HFFc6 (cell line): ENCODE measurements around the gene EFHC1. TPM values are rescaled to one million over a fixed set of nuclear protein-coding genes. Genes with fewer than 3 reads are reported as not detected.

Experiments used
- DNase-seq: peaks from one replicate; pipeline ENCODE4 v3.0.0-alpha.2; 2018
- H3K27ac Mint-ChIP-seq: 2 replicates; pipeline ENCODE4 v1.8.0; 2020; ENCODE audit warnings: mild to moderate bottlenecking, mixed read lengths
- H3K27me3 Mint-ChIP-seq: 2 replicates; pipeline ENCODE4 v1.8.0; 2021; ENCODE audit warnings: mild to moderate bottlenecking, moderate library complexity, mixed read lengths; ENCODE audit not compliant: insufficient read depth
- H3K36me3 Mint-ChIP-seq: 2 replicates; pipeline ENCODE4 v1.8.0; 2021; ENCODE audit warnings: low read depth, mixed read lengths
- H3K4me1 Mint-ChIP-seq: 2 replicates; pipeline ENCODE4 v1.8.0; 2020; ENCODE audit warnings: low read depth, mixed read lengths
- H3K4me3 Mint-ChIP-seq: 2 replicates; pipeline ENCODE4 v1.8.0; 2020; ENCODE audit warnings: mild to moderate bottlenecking, moderate library complexity, mixed read lengths
- H3K9me3 Mint-ChIP-seq: 2 replicates; pipeline ENCODE4 v1.8.0; 2020; ENCODE audit warnings: mild to moderate bottlenecking, mixed read lengths
- CTCF ChIP-seq: fragments of 200-600 bp; sonication (generic); IDR thresholded peaks from 2 replicates; pipeline ENCODE4 v1.5.0; 2021; ENCODE audit warnings: antibody characterized with exemption, mild to moderate bottlenecking
- total RNA-seq, 6 experiments: library from RNA; stranded (reverse); fragmentation: NEBNext Ultra II Directional; extraction: Animal tissue kit (Norgen Biotek cat#: 25700); gene quantifications; 2 replicates in 1 of 6; 3 replicates in 5 of 6; pipeline ENCODE4 v1.2.3, GENCODE V29; 2021

The EFHC1 gene
- total RNA-seq, 6 experiments from 2014 or later: 10.0 to 17.3 (median 13.8) TPM

- H3K36me3 Mint-ChIP-seq: peaks cover 42% of the 10 kb centered on the region
- DNase-seq: no peak
- H3K27me3 Mint-ChIP-seq: no peaks in the 10 kb centered on the region; the same call in 1 of the 2 replicates
- peak overlapping the region; percentile 89 for H3K27ac Mint-ChIP-seq
- peaks cover 100% of the 10 kb centered on the region for H3K4me1 Mint-ChIP-seq
- no peak for TF ChIP-seq CTCF
- peak overlapping the region; percentile 83 for H3K4me3 Mint-ChIP-seq
- no peaks in the 10 kb centered on the region for H3K9me3 Mint-ChIP-seq
These were observed 121.0 kb downstream of the EFHC1 start for GRCh38 chr6:52541135-52541534.

- DNase-seq: no peak
- peak overlapping the region; percentile 95 for H3K27ac Mint-ChIP-seq
- peak overlapping the region; percentile 82 for H3K4me3 Mint-ChIP-seq
- H3K9me3 Mint-ChIP-seq: no peaks in the 10 kb centered on the region
- no peak for TF ChIP-seq CTCF
- peaks cover 100% of the 10 kb centered on the region for H3K4me1 Mint-ChIP-seq
- peaks cover 44% of the 10 kb centered on the region for H3K36me3 Mint-ChIP-seq
- no peaks in the 10 kb centered on the region; the same call in 1 of the 2 replicates for H3K27me3 Mint-ChIP-seq
These were observed 123.1 kb downstream of the EFHC1 start for GRCh38 chr6:52543262-52543661.

- Mint-ChIP-seq H3K9me3 (no peaks in the 10 kb centered on the region), H3K27ac (peak overlapping the region; percentile 95), H3K4me1 (peaks cover 100% of the 10 kb centered on the region), H3K4me3 (peak overlapping the region; percentile 82), H3K36me3 (peaks cover 46% of the 10 kb centered on the region), H3K27me3 (no peaks in the 10 kb centered on the region; the same call in 1 of the 2 replicates)
- DNase-seq: peak; percentile 55
- no peak for TF ChIP-seq CTCF
These were observed 123.8 kb downstream of the EFHC1 start for GRCh38 chr6:52543729-52544601.

- H3K4me1 Mint-ChIP-seq: peaks cover 100% of the 10 kb centered on the region
- H3K4me3 Mint-ChIP-seq: peak overlapping the region; percentile 82
- no peaks in the 10 kb centered on the region; the same call in 1 of the 2 replicates for H3K27me3 Mint-ChIP-seq
- no peak for TF ChIP-seq CTCF
- peak overlapping the region; percentile 95 for H3K27ac Mint-ChIP-seq
- no peak for DNase-seq
- H3K9me3 Mint-ChIP-seq: no peaks in the 10 kb centered on the region
- peaks cover 54% of the 10 kb centered on the region for H3K36me3 Mint-ChIP-seq
These were observed 124.7 kb downstream of the EFHC1 start for GRCh38 chr6:52544602-52545405.

- no peaks in the 10 kb centered on the region; the same call in 1 of the 2 replicates for H3K27me3 Mint-ChIP-seq
- H3K27ac Mint-ChIP-seq: peak overlapping the region; percentile 95
- peak overlapping the region; percentile 82 for H3K4me3 Mint-ChIP-seq
- peaks cover 100% of the 10 kb centered on the region for H3K4me1 Mint-ChIP-seq
- H3K36me3 Mint-ChIP-seq: peaks cover 60% of the 10 kb centered on the region
- no peaks in the 10 kb centered on the region for H3K9me3 Mint-ChIP-seq
- DNase-seq: no peak
- TF ChIP-seq CTCF: no peak
These were observed 125.4 kb downstream of the EFHC1 start for GRCh38 chr6:52545406-52546119.
